AG20443 (cell line): Measurements from ENCODE around the gene UQCRQ.

Experiments used
- DNase-seq: peaks from one replicate; pipeline ENCODE4 v3.0.0; 2012; ENCODE audit warnings: low spot score, mixed read lengths

The UQCRQ gene

DNA sequence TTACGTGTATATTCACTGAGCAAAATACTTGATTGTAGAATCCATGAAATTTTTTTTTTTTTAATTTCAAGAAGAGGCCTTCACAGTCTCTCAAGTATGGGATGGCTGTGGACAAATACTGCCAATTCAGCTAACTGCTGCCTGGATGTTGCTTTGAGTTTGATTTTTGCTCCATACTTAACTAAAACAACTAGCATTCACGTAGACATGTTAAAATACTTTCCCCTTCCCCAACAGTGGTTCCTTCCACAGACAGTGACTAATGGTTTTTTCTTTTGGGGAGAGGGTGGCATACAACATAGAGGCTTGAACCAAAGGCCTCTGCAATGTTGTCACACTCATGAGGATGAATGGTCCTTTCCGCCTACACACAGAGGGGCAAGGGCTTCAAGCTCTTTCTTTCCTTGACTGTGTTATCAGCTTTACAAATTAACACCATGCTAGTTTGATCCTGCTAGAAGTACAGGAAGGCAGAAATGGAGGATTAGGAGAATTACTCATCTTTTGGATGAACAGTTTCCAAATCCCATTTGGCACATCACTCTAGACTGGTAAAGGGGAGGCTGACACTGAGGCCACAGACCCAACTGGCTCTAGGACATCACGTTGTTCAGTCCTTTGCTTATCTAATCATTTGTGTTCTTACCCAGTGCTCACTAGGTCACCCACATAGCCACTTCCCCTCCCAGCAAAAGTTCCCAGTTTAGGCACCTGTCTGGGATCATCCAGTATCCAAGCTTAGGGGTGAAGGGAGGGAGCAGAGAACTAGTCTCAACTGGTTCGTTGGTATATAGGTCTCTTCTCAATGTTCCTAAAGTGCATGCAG lies 5.2 kb downstream of the UQCRQ start:
- no peak for DNase-seq

DNA sequence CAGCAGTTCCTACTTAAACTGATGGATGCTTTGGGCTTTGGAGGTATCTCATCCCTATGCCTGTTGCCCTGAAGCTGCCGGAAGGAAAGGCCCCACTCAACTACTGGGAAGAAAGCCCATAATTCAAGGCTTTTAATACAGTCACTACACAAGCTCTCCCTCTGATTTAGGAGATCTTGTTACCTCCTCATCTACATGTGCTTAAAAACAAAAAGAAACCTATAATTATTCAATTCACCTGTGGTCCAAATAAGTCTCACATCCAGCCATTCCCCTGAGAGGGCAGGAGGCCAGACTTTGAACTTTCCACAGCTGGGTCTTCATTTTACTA lies 6.3 kb downstream of the UQCRQ start:
- no peak for DNase-seq

DNA sequence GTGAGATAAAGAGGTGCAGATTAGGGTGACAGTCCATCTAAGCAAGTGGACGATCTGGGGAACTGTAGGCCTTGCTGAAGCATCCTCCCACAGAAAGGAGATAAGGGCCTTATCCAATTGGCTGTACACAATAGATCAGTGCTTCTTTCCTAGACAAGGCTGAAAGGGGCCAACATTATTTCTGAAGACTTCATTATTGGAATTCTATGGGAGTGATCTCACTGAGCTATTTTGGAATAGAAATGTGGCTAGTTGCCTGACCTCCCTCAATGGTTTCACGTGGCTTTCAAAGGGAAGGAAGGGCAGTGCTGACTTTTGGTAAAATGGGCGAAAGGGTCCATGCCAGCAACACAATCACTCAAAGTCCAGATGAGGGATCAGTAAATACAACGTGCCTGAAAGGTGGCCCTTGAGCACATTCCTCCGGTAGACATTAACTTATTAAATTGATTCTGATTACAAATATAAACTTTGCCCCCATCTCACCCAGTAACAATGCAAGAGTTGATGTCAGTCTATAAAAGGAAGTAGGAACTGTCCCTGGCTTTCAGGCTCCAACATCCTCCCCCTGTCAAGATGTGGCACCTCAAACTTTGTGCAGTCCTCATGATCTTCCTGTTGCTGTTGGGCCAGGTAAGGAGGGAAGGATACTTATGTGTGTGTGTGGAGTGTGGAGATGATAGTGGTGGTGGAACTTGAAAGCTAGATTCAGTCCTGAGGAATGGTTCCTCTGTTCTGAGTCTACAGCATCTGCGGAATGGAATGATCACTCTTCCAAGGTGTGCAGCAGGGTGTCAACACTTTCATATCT lies 6.9 kb downstream of the UQCRQ start, which contains the start of gene LEAP2:
Gene LEAP2 (plus strand): TSS at position 550 of the 811 bp plus-strand sequence. CDS start 27 bp downstream, at position 577.
- peak; percentile 20 for DNase-seq

DNA sequence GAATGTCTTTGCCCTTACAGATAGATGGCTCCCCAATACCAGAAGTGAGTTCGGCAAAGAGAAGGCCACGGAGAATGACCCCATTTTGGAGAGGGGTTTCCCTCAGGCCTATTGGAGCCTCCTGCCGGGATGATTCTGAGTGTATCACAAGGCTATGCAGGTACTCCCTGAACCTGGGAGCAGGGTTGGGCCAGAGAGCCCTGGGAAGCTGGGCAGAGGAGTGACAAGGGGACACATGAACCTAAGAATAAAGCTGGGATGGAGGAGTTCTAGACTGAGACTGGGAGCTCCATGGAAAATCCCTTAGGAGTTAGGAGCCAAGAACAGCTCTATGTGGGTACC lies 7.5 kb downstream of the UQCRQ start:
- DNase-seq = no peak

DNA sequence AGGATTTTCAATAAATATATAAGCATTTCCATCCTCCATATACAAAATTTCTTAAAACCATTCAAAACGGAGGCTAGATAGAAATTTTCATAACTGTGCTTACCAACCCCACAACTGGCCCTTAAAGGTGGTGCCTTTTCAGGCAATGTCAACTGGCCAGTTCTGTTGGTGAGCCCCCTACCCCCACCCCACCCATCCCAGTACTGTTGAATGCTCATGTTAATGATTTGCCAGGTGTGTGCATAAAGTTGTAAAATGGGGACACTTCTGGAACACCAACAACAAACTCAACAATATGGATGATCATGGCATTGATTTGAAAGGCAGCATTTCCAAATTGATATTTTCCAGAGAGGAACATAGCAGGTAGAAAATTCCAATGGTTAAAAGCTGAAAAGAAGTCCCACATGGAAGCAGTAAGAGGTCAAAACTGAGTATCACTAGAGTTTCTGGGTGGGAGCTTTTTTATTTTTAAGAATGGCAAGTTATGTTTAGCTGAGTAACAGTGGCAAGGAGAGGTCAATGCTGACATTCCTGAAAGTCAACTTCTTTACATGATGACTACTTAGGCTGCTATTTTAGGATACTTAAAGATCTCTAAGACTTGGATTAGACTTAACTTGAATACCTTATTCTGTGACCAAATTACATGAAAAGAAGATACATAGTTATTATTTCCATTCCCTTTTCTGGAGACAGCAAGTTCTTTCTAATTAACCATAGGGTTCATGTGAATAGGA lies 9.7 kb downstream of the UQCRQ start:
- DNase-seq = no peak

DNA sequence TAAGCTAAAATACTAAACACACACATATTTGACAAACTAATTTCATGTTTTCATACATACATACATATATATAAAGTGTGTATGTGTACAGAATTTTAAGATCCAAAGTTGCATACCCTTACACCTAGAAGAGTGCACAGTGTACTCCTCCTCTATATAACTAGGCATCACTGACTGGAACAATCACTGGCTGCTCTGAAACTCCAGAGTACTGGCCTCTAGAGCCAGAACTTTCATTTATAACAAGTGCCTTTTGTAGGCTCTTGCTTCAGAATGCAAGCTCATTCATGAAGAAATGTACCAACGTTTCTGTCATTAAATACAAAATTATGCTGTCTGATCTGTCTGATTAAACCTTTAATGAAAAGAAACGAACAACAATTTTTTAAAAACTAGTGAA lies 11.0 kb downstream of the UQCRQ start:
- DNase-seq = no peak

DNA sequence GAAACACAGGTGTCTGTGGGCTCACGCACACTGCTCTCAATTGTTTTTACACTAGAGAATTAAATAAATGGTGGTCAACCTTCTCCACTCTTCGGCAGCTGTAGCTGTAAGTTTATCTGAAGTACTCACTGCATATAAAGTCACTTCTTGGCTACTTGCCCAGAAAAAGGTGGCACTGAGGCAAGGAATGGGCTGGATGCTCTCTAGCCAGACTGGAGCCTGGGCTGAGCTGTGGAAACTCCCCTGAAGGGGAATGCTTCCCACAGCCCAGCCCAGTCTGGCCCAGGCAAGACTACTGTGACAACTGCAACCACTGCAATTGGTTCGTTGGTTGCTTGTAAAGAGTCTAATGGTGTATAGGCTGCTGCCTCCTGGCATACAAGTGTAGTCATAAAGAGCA lies 11.5 kb downstream of the UQCRQ start:
- peak; percentile 18 for DNase-seq

DNA sequence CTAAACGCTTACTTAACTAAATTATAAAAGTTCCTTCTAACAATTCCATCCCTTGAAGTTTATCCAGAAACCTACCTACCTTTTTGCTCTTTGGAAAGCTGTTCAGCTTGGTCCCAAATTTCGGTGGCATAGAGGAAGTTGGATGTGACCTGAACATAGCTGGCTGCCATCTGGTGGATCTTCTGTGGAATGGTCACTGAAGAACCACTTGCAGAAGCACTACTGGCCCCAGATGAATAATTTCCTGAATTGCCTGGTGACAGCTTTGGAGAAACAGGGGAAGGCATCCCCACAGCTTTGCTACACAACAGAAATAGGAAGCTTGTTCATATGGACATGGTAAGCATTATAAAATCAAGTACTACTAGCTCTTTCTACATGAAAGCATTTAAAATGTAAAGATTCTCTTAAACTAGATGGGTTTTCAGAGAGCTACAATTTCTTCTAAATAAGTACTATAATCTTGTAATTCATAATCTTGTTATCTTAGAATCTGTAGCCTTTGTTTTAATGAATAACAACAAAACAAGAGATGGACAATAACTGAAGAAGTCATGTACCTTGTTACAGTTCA lies 16.9 kb downstream of the UQCRQ start:
- DNase-seq = peak; percentile 78

DNA sequence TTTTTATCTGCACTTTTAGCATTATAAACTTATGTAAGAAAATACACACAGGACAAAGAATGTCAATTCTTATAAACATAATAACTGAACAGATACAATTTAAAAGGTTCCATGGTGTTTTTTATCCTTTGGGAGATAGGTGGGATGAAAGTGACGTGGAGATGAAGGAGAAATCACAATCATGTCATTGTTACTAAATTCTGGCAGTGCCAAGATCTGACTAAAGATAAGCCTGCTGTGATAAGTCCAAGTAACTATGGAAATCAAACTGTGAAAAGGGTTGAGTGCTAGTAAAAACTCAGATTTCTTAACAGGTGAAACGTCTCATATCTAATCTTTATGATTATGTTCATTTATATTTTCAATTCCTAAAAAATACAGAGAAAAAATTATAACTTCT lies 18.1 kb downstream of the UQCRQ start:
- no peak for DNase-seq

DNA sequence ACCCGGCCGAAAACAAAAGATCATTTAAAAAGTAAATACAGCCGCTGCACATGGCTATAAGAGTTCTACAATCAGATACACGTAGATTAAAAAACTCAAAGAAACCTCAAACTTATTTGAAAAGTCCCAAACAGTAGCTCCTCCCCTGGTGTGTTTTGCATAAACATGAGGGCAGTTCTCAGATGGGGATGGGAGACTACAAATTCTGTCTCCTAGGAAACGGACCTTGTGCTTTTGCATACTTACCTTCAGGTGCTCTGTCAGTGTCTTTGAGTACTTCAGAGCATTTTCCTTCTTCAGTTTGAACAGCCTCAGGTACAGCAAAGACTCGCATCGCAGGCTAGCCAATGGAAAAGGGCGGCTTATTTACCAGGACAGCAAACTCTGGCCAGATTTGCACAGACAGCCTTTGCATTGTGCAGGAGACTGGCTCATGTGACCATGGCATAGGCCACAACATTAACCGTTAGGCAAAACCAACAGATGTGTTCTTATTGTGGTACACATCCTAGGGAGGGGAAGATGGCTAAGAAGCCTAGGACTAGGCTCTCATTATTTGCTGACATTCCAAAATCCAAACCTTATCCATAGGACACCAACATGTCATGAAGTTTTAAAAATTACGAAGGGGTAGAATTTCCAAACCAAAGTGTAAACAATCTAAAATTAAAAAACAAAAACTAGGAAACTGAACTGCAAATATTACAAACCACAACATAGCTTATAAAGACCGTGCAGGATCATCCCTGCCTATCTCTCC lies 19.8 kb downstream of the UQCRQ start:
- no peak for DNase-seq

DNA sequence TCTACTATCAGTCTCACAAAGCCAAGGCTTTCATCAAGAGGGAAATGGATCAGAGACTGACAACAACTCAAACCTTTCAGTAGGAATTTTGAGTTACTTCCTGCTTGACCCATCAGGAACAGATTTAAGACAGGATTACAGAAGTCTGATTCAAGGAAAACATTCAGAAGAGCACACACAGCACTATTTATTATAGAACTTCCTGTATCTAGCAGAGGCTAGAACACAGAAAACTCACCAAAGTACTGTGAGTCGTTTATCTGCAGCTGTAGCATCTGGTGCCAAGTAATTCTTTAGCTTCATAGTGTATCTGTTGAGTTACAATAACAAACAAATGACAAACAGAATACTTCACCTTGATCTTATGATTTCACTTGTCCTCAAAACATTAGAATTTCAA lies 20.8 kb downstream of the UQCRQ start:
- DNase-seq = no peak

DNA sequence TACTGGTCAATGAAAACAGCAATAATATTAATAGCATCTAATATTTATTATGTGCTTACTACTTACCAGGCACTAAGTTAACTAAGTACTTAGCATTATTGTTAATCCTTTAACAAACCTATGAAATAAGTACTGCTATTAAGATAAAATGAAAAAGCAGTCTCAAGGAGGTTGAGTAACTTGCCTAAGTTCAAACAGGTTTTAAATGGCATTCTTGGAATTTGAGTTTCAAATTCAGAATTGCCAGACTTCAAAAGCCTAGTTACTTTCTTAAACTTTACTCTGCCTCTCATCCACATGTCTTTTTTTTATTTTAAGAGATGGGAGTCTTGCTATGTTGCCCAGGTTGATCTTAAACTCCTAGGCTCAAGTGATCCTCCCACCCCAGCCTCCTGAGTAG lies 23.1 kb downstream of the UQCRQ start:
- no peak for DNase-seq

DNA sequence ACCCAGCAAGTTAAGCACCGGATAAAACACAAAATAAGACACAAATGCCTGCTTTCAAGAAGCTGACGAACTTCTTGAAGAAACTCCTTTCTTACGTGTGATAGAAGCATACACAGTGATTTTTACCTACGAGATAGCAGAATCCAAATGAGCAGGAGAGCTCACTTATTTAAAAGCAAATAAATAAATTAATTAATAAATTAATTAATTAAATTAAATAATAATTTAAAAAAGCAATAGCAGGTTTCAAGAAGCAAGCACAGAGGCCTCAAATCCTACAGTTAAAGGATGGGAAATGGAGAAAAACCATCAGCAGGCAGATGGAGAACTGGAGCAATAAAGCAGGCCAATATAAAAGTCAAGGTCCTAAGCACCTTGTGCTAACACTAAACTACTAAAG lies 24.4 kb downstream of the UQCRQ start:
- DNase-seq = no peak

DNA sequence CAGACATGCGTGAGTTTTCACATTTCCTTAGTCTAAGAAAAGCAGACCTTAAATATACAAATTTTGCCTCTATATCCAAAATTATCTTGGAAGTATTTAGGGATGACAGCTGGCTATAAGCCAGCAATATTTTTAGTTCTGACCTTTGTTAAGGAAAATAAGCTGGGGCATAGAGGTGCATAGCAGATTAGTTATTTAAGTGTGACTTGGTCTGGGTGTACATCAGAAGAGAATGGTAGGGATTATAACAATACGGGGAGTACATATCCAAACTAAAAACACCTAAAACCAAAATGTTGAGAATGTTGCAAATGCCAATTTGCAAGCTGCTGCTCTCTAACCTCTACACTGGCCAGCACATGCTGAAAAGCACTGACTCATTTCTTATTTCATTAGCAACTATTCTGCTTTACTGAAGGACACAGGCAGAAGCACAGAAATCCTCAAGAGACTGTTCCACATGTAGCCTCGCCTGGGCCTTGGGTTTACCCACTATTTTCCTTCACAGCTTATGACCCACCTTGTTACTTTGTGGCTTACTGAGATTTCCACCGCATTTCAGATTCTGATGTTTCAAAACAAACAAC lies 29.4 kb downstream of the UQCRQ start:
- no peak for DNase-seq

DNA sequence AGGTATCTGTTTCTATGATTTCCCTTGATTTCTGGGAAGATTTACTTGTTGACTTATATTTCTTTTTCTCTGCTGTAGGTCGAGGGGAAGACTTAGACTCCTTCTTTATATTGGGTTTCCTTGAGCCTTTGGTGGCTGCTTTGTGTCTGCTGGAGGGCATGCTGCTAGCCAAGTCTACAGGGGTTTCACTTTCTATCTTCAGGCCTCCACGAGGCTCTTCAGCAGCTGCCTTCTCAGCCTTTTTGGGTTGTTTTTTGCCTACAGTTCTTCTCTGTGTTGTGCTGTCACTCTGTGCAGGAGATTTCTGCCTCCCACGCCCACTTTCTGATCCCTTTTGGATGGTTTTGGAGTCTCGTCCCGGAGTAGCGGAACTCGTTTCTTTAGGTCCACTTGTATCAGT lies 30.2 kb downstream of the UQCRQ start:
- no peak for DNase-seq

DNA sequence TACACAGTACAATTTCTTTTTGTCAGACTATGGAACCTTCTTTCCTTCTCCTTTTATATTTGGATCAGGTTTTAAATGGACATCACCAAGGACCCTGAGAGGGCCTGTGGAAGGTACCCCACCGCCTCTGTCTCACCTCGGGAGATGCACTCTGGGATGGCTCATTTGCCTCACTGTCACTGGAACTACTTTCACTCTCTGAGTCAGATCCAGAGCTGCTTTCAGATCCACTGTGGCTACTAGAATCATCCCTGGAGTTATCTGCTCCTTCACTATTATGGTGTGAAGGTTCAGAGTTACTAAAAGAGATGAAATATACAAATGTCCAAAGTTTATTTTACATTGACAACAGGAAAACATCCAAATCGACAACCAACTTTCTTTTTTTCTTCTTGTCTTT lies 31.7 kb downstream of the UQCRQ start:
- DNase-seq = no peak

DNA sequence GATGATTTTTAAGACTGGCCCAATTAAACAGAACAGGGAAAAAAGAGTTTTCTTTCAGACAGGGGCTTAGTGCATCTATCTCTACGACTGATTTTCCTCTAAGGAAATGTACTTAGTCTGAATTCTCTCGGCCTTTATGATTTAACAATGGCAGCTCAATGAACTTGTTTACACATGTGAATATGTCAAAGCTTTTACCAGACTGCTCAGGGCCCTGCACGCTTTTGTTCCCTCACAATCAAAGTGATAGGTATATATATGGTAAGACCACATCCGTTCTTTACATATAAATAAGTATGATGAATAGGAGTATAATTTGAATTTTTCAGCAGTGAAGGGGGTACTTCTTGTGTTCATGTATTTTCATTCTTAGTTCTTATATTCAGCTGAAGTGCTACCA lies 34.6 kb downstream of the UQCRQ start:
- no peak for DNase-seq

DNA sequence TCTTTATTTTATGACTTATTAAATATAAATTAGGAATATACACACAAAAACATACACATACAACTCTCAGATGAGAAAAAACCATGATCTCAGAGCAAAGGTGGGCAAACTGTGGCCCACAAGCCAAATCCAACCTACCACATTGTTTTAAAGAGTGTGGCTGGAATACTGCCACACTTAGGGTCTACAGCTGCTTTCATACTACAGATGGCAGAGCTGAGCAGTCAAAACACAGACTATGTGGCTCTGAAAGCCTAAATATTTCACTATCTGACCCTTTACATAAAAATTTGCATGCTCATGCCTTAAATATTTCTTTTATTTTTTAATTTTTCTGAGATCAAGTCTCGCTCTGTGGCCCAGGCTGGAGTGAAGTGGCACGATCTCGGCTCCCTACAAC lies 35.3 kb downstream of the UQCRQ start:
- DNase-seq = no peak

DNA sequence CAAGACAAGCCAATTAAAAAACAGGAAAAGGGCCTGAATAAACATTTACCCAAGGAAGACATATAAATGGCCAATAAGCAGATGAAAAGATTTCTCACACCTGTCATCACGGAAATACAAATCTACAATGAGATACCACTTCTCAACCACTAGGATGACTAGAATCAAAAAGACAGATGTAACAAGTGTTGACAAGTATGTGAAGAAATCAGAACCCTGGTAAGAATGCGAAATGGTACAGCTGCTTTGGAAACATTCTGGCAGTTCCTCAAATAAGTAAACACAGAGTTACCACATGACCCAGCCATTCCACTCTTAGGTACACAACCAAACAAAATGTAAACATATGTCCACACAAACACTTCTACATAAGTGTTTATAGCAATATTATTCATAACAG lies 39.5 kb downstream of the UQCRQ start:
- DNase-seq = no peak

DNA sequence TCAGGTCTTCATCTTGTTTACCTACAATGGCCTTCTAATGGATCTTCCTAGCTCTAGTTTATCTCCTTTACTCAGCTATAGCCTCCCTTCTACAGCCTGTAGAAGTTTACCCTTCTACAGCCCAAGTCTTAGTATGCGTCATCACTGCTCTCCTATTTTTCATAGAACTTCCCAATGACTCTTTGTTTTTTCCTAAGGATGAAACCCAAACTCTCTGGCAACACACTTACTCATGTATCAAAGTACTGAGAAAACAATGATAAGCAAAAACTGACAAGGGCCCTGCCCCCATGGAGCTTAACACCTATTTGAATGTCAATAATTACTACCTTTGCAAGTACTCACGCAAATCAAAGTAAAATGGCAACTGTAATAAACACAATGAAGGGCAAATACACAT lies 40.7 kb downstream of the UQCRQ start:
- DNase-seq = no peak

DNA sequence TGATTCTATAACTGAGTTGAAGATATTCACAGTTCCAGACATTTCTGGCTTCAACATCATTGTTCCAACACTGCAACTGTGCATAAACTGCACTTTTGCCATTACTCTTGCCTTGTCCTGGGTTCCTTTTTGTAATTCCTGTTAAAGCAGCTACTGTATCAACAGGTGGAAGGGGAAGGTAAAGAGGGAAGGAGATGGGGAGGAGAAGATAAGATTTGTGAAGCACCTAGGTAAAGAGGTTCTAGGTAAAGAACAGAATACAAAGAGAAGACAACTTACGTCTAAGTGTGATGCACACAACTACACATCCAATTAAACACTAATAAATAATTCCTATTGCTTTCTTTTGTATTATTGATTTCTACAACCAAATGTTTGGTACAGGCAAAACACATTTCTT lies 43.3 kb downstream of the UQCRQ start:
- no peak for DNase-seq
